Osteocyte (in vitro differentiated cells): ENCODE results near the gene CLPX. TPM values are rescaled to one million over a fixed set of nuclear protein-coding genes. Genes with fewer than 3 reads are reported as not detected.
"Not testable (repeated sequence)": the region's sequence is repeated elsewhere in the genome, so short reads cannot be mapped to it uniquely, and the experiment has no call there.

Experiments
- DNase-seq: peaks from one replicate; pipeline ENCODE4 v3.0.0; 2021; ENCODE audit warnings: mixed read lengths; ENCODE audit not compliant: unreplicated experiment; ENCODE audit errors: extremely low spot score
- H3K27ac Mint-ChIP-seq: one replicate; pipeline ENCODE4 v1.8.0; 2021; ENCODE audit warnings: mild to moderate bottlenecking, mixed read lengths; ENCODE audit not compliant: unreplicated experiment
- H3K27me3 Mint-ChIP-seq: one replicate; pipeline ENCODE4 v1.8.0; 2021; ENCODE audit warnings: mixed read lengths; ENCODE audit not compliant: unreplicated experiment
- H3K36me3 Mint-ChIP-seq: one replicate; pipeline ENCODE4 v1.8.0; 2021; ENCODE audit warnings: mixed read lengths; ENCODE audit not compliant: unreplicated experiment
- H3K4me1 Mint-ChIP-seq: one replicate; pipeline ENCODE4 v1.8.0; 2021; ENCODE audit warnings: mixed read lengths; ENCODE audit not compliant: unreplicated experiment
- H3K4me3 Mint-ChIP-seq: one replicate; pipeline ENCODE4 v1.8.0; 2021; ENCODE audit warnings: mild to moderate bottlenecking, moderate library complexity, mixed read lengths; ENCODE audit not compliant: unreplicated experiment
- H3K9me3 Mint-ChIP-seq: one replicate; pipeline ENCODE4 v1.8.0; 2021; ENCODE audit warnings: mixed read lengths; ENCODE audit not compliant: unreplicated experiment
- CTCF ChIP-seq: fragments of 200-600 bp; sonication (generic); IDR thresholded peaks from 2 replicates; pipeline ENCODE4 v1.5.0; 2021; ENCODE audit warnings: antibody characterized with exemption, mild to moderate bottlenecking, moderate library complexity
- total RNA-seq: library from RNA; stranded (reverse); gene quantifications from 2 replicates; pipeline ENCODE4 v1.2.1, GENCODE V29; 2021

CLPX gene
- total RNA-seq, 1 donor from 2014 or later = 62.8 TPM

- no peak for DNase-seq
- peaks cover 31% of the 10 kb centered on the region for H3K4me1 Mint-ChIP-seq
- peak overlapping the region; percentile 98 for H3K27ac Mint-ChIP-seq
- H3K9me3 Mint-ChIP-seq = no peaks in the 10 kb centered on the region
- H3K4me3 Mint-ChIP-seq = peak overlapping the region; percentile 97
- TF ChIP-seq CTCF = no peak
- peaks cover 8% of the 10 kb centered on the region for H3K36me3 Mint-ChIP-seq
- H3K27me3 Mint-ChIP-seq = no peaks in the 10 kb centered on the region
These were observed 2.6 kb downstream of the CLPX start for GRCh38 chr15:65182538-65182937.

GRCh38 chr15:65181582-65182353 lies 3.4 kb downstream of the CLPX start:
- H3K9me3 Mint-ChIP-seq, H3K27me3 Mint-ChIP-seq, DNase-seq: not testable (repeated sequence)
- H3K4me1 Mint-ChIP-seq = peaks cover 36% of the 10 kb centered on the region
- peak overlapping the region; percentile 50 for H3K27ac Mint-ChIP-seq
- H3K4me3 Mint-ChIP-seq = peak overlapping the region; percentile 50
- H3K36me3 Mint-ChIP-seq = peaks cover 10% of the 10 kb centered on the region

- H3K27ac Mint-ChIP-seq = no peak overlapping the region
These were observed 5.0 kb downstream of the CLPX start for GRCh38 chr15:65180167-65180566.

GRCh38 chr15:65177901-65178300 lies 7.2 kb downstream of the CLPX start:
- DNase-seq = no peak
- H3K36me3 Mint-ChIP-seq = peaks cover 21% of the 10 kb centered on the region
- no peak overlapping the region for H3K4me3 Mint-ChIP-seq
- H3K27ac Mint-ChIP-seq = no peak overlapping the region
- no peak for TF ChIP-seq CTCF
- no peaks in the 10 kb centered on the region for H3K27me3 Mint-ChIP-seq
- H3K4me1 Mint-ChIP-seq = peaks cover 39% of the 10 kb centered on the region
- H3K9me3 Mint-ChIP-seq = no peaks in the 10 kb centered on the region

More at GRCh38 chr15:65180167-65180566, 5.0 kb downstream of the CLPX start:
- no peak overlapping the region for H3K4me3 Mint-ChIP-seq
- H3K27me3 Mint-ChIP-seq = no peaks in the 10 kb centered on the region
- no peak for DNase-seq
- no peak for TF ChIP-seq CTCF
- H3K4me1 Mint-ChIP-seq = peaks cover 44% of the 10 kb centered on the region
- H3K9me3 Mint-ChIP-seq = no peaks in the 10 kb centered on the region
- peaks cover 16% of the 10 kb centered on the region for H3K36me3 Mint-ChIP-seq

GRCh38 chr15:65176056-65176455 lies 9.1 kb downstream of the CLPX start:
- Mint-ChIP-seq H3K4me3 (peak overlapping the region; percentile 6), H3K27me3 (no peaks in the 10 kb centered on the region), H3K27ac (peak overlapping the region; percentile 71), H3K9me3 (no peaks in the 10 kb centered on the region), H3K4me1 (peaks cover 28% of the 10 kb centered on the region), H3K36me3 (peaks cover 30% of the 10 kb centered on the region)
- no peak for DNase-seq
- TF ChIP-seq CTCF = no peak
